Endothelial cell of umbilical vein (primary cell): ENCODE data around the gene EEF1AKMT4.

Source experiments
- CTCF ChIP-seq, 2 donors: IDR thresholded peaks; 1 replicate in 1 of 2; 2 replicates in 1 of 2; pipeline ENCODE4 v1.5.1; 2011; ENCODE audit warnings: low read length in 2 of 2, mild to moderate bottlenecking in 2 of 2, moderate library complexity in 2 of 2, control low read depth in 1 of 2, inconsistent platforms in 1 of 2, low read depth in 1 of 2; ENCODE audit not compliant: insufficient read depth in 1 of 2; ENCODE audit errors: extremely low read depth in 1 of 2
- MAX ChIP-seq: IDR thresholded peaks from 2 replicates; pipeline ENCODE4 v1.6.1; 2011; ENCODE audit not compliant: insufficient read depth, insufficient read length
- MYC ChIP-seq: IDR thresholded peaks from one replicate; pipeline ENCODE4 v1.6.1; 2011; ENCODE audit warnings: mild to moderate bottlenecking, low read depth, low read length
- POLR2A ChIP-seq: IDR thresholded peaks from 2 replicates; pipeline ENCODE4 v1.6.1; 2012; ENCODE audit warnings: low read depth, mild to moderate bottlenecking, control low read depth, low read length

GRCh38 chr3:184211718-184212117 lies 37.8 kb upstream of the EEF1AKMT4 start:
- TF ChIP-seq MAX: no peak
- TF ChIP-seq CTCF (IDR thresholded peaks at IDR 0.05; ENCODE audit: extremely low read depth in 1 of 2, insufficient read depth in 1 of 2, low read depth in 1 of 2, low read length in 2 of 2): no peak
- TF ChIP-seq POLR2A: no peak
- no peak for TF ChIP-seq MYC
